Right lobe of liver (tissue), 4 donors: ENCODE data around the gene FAM3C.

Experiments
- CTCF ChIP-seq, 4 donors: fragments of 200-600 bp in 3 of 4; fragments of 450-650 bp in 1 of 4; IDR thresholded peaks; one replicate each; pipeline versions ENCODE4 v1.5.1 to v1.8.0; 2016 to 2022; ENCODE audit warnings: antibody characterized with exemption in 4 of 4, mild to moderate bottlenecking in 2 of 4
- POLR2A ChIP-seq: fragments of 450-650 bp; IDR thresholded peaks from one replicate; pipeline ENCODE4 v1.6.1; 2017; ENCODE audit warnings: antibody characterized with exemption, mild to moderate bottlenecking
- donor health status: DM: no; HTN: no; CAD: no.
- donor health status: DM: no; HTN: no; CAD: no.
- donor health status: DM: no; HTN: yes; CAD: no.

GRCh38 chr7:121302214-121302745 lies 93.8 kb downstream of the FAM3C start:
- TF ChIP-seq CTCF (IDR thresholded peaks at IDR 0.05) = no peak
- TF ChIP-seq POLR2A = no peak
